SKM-1 (cell line): ENCODE measurements around the gene TMEM259.

Experiments
- DNase-seq: peaks from one replicate; lab custom pipeline; 2025; ENCODE audit not compliant: unreplicated experiment; lab: John Stamatoyannopoulos, UW

Gene TMEM259

GRCh38 chr19:1020868-1021425 lies at the start of gene TMEM259:
Gene TMEM259 (minus strand): TSS chr19:1021123. CDS start chr19:1020996, 127 bp downstream.
- DNase-seq, result peak; percentile 90

GRCh38 chr19:1070576-1070930 lies 49.6 kb upstream of the TMEM259 start:
- DNase-seq, result no peak

- peak; percentile 86 for DNase-seq
Measured at GRCh38 chr19:1069009-1069779, 48.3 kb upstream of the TMEM259 start.

- peak; percentile 36 for DNase-seq
Measured at GRCh38 chr19:1068009-1069001, 47.4 kb upstream of the TMEM259 start.

- DNase-seq, result no peak
Measured at GRCh38 chr19:1067341-1067957, 46.5 kb upstream of the TMEM259 start.

GRCh38 chr19:1066748-1067340 lies 45.9 kb upstream of the TMEM259 start, which contains the start of gene ARHGAP45:
Gene ARHGAP45 (plus strand): TSS chr19:1067167. CDS start chr19:1067406, 239 bp downstream.
- peak; percentile 29 for DNase-seq

- no peak for DNase-seq
Measured at GRCh38 chr19:1066251-1066747, 45.4 kb upstream of the TMEM259 start.

GRCh38 chr19:1065606-1066109 lies 44.7 kb upstream of the TMEM259 start:
- no peak for DNase-seq

GRCh38 chr19:1064661-1065605 lies 44.0 kb upstream of the TMEM259 start:
- DNase-seq, result no peak

GRCh38 chr19:1063909-1064660 lies 43.2 kb upstream of the TMEM259 start:
- DNase-seq, result no peak

GRCh38 chr19:1063030-1063908 lies 42.3 kb upstream of the TMEM259 start:
- peak; percentile 53 for DNase-seq

- DNase-seq, result peak; percentile 53
Measured at GRCh38 chr19:1062387-1063029, 41.6 kb upstream of the TMEM259 start.

GRCh38 chr19:1061987-1062386 lies 41.1 kb upstream of the TMEM259 start:
- DNase-seq, result no peak

GRCh38 chr19:1060689-1061088 lies 39.8 kb upstream of the TMEM259 start:
- no peak for DNase-seq

- DNase-seq, result no peak
Measured at GRCh38 chr19:1058112-1058511, 37.2 kb upstream of the TMEM259 start.

- DNase-seq, result no peak
Measured at GRCh38 chr19:1057176-1057855, 36.4 kb upstream of the TMEM259 start.
